Bronchial epithelial cell (primary cell): Measurements from ENCODE around the gene SORBS1. TPM values are rescaled to one million over a fixed set of nuclear protein-coding genes. Genes with fewer than 3 reads are reported as not detected.

Source experiments
- DNase-seq: peaks from one replicate; pipeline ENCODE4 v3.0.0-alpha.2; 2010; ENCODE audit warnings: low read depth
- FAIRE-seq: peaks from 2 replicates; lab custom pipeline; 2011; peaks lifted over from hg19 to GRCh38; lab: Jason Lieb, UNC
- H3K27me3 ChIP-seq: 2 replicates; pipeline ENCODE4 v1.5.1; 2011; ENCODE audit warnings: low read length; ENCODE audit not compliant: control insufficient read depth, insufficient read depth
- H3K36me3 ChIP-seq: 2 replicates; pipeline ENCODE4 v1.5.1; 2011; ENCODE audit warnings: low read length; ENCODE audit not compliant: control insufficient read depth, insufficient read depth
- H3K4me3 ChIP-seq: 2 replicates; pipeline ENCODE4 v1.5.1; 2011; ENCODE audit warnings: mild to moderate bottlenecking, low read depth, low read length, control low read depth
- total RNA-seq: library from RNA; depleted of rRNA; stranded (reverse); fragments of >200 nt; gene quantifications from 2 replicates; pipeline ENCODE4 v1.2.1, GENCODE V29; 2014
- TF ChIP-seq, protein P1 (sequence below): IDR thresholded peaks from 2 replicates; pipeline ENCODE4 v1.5.1; 2011; ENCODE audit warnings: mild to moderate bottlenecking, moderate library complexity, low read length, control low read depth, inconsistent platforms; ENCODE audit not compliant: insufficient read depth, severe bottlenecking

The SORBS1 gene
- total RNA-seq, 1 donor from 2014 or later = under 0.01 TPM

DNA sequence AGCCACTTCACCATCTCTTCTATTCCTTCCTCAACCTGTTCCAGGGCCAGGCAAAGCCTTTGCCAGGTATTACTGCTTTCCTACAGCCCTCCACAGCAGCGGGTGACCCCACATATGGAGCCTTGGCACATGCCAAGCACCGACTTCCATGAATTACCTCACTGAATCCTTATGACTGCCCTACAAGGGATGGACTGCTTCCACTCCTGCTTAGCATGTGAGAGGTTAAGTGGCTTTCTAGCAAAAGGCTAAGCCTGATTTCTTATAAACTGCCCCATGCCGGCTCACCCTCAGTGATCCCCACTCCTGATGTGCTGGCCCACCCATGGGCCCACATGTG, 226.4 kb downstream of the SORBS1 start:
- no peaks in the 10 kb centered on the region for H3K36me3 ChIP-seq
- no peaks in the 10 kb centered on the region for H3K27me3 ChIP-seq
- TF ChIP-seq, protein P1, sequence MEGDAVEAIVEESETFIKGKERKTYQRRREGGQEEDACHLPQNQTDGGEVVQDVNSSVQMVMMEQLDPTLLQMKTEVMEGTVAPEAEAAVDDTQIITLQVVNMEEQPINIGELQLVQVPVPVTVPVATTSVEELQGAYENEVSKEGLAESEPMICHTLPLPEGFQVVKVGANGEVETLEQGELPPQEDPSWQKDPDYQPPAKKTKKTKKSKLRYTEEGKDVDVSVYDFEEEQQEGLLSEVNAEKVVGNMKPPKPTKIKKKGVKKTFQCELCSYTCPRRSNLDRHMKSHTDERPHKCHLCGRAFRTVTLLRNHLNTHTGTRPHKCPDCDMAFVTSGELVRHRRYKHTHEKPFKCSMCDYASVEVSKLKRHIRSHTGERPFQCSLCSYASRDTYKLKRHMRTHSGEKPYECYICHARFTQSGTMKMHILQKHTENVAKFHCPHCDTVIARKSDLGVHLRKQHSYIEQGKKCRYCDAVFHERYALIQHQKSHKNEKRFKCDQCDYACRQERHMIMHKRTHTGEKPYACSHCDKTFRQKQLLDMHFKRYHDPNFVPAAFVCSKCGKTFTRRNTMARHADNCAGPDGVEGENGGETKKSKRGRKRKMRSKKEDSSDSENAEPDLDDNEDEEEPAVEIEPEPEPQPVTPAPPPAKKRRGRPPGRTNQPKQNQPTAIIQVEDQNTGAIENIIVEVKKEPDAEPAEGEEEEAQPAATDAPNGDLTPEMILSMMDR = no peak
- DNase-seq (no peak), FAIRE-seq (no peak)
- no peak overlapping the region for H3K4me3 ChIP-seq

DNA sequence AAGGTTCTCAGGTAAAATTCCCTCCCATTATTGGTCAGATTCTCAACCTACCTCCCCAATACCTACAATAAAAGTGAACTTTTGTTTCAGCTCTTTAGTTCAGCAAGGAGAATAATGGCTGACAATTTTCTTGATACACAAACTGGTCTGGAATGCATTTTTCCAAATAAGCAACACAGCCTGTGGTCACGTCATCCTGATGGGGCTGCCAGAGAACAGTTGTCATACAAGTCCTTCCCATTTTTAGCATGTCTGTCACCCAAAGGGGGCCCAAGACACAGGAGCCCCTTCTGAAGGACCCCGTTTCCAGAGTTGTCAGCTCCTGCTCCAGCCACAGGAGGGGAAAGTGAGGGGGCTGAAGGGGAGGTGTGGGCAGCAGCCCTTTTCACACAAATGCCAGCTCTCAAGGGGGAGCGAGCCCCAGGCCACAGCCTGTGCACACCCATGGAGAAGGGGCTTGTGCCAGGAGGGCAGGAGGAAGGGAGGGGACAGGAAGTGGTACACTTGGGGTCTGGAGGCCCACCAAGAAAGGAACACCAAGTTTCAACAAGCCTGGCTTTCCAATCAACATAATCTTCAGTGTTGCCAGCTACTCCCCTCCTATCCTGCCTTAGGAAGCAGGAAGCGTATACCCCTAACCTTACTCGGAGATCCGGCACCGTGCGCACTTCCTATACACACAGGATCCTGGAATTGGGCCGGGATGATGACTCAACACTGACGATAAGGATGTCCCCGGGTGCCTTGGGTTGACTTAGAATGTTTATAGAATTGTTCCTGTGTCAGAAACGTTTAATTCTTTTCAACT, 227.0 kb downstream of the SORBS1 start:
- H3K27me3 ChIP-seq = no peaks in the 10 kb centered on the region
- DNase-seq (peak; percentile 85), FAIRE-seq (peak; percentile 13)
- H3K4me3 ChIP-seq = no peak overlapping the region
- no peaks in the 10 kb centered on the region for H3K36me3 ChIP-seq
- TF ChIP-seq, protein P1 = no peak

DNA sequence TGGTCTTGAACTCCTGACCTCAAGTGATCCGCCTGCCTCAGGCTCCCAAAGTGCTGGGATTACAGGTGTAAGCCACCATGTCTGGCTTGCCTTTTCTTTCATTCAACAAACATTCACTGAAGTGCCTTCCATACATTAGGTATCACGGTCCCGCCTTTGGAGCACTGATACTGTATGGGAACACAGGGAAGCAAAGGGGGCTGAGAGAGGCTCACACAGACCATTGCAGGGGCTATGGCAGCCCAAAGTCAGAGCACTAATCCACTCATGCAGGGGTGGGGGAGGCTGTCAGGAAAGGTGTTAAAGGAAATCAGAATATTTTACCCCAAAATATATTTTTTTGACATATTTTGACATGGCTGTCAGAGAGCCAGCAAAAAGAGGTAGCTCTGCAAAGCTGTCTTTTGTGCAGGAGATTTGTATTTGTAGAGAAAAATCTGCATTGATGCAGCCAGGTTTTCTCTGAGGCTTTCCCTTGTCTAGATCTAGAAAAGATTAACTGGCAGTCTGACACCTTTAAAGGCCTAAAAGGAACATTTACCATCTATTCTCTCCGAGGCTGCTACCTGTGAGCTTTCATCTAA, 228.4 kb downstream of the SORBS1 start:
- Histone ChIP-seq H3K27me3 (no peaks in the 10 kb centered on the region), H3K36me3 (no peaks in the 10 kb centered on the region), H3K4me3 (no peak overlapping the region)
- DNase-seq (no peak), FAIRE-seq (no peak)
- TF ChIP-seq, protein P1 = no peak

DNA sequence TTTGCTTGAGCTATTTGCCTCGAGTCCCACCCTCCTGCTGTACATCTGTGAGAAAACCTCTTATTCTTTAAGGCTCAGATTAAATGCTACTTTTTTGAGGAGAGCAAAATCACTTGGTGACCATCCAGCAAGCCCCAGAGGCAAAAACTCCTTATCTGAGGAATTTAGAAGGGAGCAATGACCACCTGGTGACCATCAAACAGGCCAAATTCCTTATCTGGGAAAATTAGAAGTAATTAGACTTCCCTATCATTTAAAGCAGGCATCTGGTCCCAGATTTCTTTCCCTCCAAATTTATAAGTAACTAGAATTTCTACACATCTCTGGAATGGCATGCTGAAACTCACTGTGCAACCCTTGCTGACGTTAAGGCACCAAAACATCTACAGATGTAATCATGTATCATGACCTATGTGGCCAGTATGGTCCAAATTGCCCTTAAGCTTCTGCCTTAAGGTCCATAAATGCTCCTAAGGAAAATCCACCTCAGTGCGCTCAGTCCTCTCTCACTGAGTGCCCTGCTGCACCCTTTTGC, 229.5 kb downstream of the SORBS1 start:
- DNase-seq (no peak), FAIRE-seq (no peak)
- no peaks in the 10 kb centered on the region for H3K27me3 ChIP-seq
- H3K4me3 ChIP-seq = no peak overlapping the region
- TF ChIP-seq, protein P1 = no peak
- no peaks in the 10 kb centered on the region for H3K36me3 ChIP-seq

DNA sequence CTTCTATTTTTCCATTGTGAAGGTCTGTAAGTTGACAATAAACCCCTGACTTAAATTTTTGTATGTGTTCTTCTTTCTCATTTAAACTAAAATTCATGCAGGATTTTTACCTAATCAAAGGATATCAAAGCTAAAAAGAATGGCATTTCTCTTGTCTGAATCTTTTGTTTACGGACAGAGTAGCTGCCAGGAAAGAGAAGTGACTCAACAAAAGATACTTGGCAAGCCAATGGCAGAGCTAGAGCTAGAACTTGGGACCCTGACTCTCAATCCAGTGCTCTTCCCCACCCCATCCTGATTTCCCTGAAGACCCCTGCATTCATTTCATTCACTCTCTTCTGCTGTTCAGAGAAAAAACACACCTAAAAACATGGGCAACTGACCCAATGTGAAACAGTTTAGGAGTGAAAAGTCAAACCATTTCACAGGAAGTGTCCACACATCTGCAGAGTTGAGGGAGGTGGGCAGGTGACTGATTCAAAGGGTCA, 230.2 kb downstream of the SORBS1 start:
- no peak overlapping the region for H3K4me3 ChIP-seq
- TF ChIP-seq, protein P1 = no peak
- no peaks in the 10 kb centered on the region for H3K27me3 ChIP-seq
- H3K36me3 ChIP-seq = no peaks in the 10 kb centered on the region
- FAIRE-seq (no peak), DNase-seq (peak; percentile 29)
